H1 (cell line): ENCODE measurements around the gene SSPN. TPM values are rescaled to one million over a fixed set of nuclear protein-coding genes. Genes with fewer than 3 reads are reported as not detected.

Source experiments
- ATF3 ChIP-seq: IDR thresholded peaks from 2 replicates; pipeline ENCODE4 v1.6.1; 2011; ENCODE audit warnings: low read depth, mild to moderate bottlenecking, low read length; ENCODE audit not compliant: insufficient read depth
- CHD1 ChIP-seq: IDR thresholded peaks from 2 replicates; pipeline ENCODE4 v1.6.1; 2012; ENCODE audit warnings: low read depth, low read length, improper control_type of control experiment
- JUN ChIP-seq: IDR thresholded peaks from 2 replicates; pipeline ENCODE4 v1.6.1; 2011; ENCODE audit warnings: low read depth, mild to moderate bottlenecking, improper control_type of control experiment, low read length
- KDM5A ChIP-seq: fragments of 200-600 bp; IDR thresholded peaks from 2 replicates; pipeline ENCODE4 v1.7.1; 2012; ENCODE audit warnings: mild to moderate bottlenecking, low read length, inconsistent platforms, mixed read lengths
- SP1 ChIP-seq: IDR thresholded peaks from 2 replicates; pipeline ENCODE4 v1.6.1; 2011; ENCODE audit warnings: low read depth, low read length
- polyA plus RNA-seq, 7 experiments: library from polyadenylated mRNA; depleted of rRNA in 3 of 7; stranded (reverse) in 5 of 7; unstranded in 2 of 7; fragments of >200 nt in 5 of 7; fragments of 200-250 nt in 2 of 7; gene quantifications; 1 replicate in 5 of 7; 2 replicates in 1 of 7; 4 replicates in 1 of 7; pipeline versions ENCODE4 v1.2.1 to v1.2.3, GENCODE V29; 2011 to 2013; ENCODE audit warnings: missing spikeins in 2 of 7, mixed read lengths in 2 of 7
- total RNA-seq: library from RNA; stranded (reverse); fragmentation: NEBNext Ultra II Directional; extraction: Animal tissue kit (Norgen Biotek cat#: 25700); gene quantifications from 2 replicates; pipeline ENCODE4 v1.2.1, GENCODE V29; 2021
- TF ChIP-seq, protein P1 (sequence below): fragments of 300-600 bp; sonication (generic); IDR thresholded peaks from 2 replicates; pipeline ENCODE4 v1.7.1; 2012; ENCODE audit warnings: low read length, moderate library complexity, mild to moderate bottlenecking, inconsistent platforms; ENCODE audit not compliant: insufficient replicate concordance

SSPN gene
- total and polyA plus RNA-seq, 2 of the 8 experiments (the other 6 are each of a cell fraction or from before 2014, with no cell fraction given) = 0.86 to 1.8 TPM

- TF ChIP-seq, protein P1, sequence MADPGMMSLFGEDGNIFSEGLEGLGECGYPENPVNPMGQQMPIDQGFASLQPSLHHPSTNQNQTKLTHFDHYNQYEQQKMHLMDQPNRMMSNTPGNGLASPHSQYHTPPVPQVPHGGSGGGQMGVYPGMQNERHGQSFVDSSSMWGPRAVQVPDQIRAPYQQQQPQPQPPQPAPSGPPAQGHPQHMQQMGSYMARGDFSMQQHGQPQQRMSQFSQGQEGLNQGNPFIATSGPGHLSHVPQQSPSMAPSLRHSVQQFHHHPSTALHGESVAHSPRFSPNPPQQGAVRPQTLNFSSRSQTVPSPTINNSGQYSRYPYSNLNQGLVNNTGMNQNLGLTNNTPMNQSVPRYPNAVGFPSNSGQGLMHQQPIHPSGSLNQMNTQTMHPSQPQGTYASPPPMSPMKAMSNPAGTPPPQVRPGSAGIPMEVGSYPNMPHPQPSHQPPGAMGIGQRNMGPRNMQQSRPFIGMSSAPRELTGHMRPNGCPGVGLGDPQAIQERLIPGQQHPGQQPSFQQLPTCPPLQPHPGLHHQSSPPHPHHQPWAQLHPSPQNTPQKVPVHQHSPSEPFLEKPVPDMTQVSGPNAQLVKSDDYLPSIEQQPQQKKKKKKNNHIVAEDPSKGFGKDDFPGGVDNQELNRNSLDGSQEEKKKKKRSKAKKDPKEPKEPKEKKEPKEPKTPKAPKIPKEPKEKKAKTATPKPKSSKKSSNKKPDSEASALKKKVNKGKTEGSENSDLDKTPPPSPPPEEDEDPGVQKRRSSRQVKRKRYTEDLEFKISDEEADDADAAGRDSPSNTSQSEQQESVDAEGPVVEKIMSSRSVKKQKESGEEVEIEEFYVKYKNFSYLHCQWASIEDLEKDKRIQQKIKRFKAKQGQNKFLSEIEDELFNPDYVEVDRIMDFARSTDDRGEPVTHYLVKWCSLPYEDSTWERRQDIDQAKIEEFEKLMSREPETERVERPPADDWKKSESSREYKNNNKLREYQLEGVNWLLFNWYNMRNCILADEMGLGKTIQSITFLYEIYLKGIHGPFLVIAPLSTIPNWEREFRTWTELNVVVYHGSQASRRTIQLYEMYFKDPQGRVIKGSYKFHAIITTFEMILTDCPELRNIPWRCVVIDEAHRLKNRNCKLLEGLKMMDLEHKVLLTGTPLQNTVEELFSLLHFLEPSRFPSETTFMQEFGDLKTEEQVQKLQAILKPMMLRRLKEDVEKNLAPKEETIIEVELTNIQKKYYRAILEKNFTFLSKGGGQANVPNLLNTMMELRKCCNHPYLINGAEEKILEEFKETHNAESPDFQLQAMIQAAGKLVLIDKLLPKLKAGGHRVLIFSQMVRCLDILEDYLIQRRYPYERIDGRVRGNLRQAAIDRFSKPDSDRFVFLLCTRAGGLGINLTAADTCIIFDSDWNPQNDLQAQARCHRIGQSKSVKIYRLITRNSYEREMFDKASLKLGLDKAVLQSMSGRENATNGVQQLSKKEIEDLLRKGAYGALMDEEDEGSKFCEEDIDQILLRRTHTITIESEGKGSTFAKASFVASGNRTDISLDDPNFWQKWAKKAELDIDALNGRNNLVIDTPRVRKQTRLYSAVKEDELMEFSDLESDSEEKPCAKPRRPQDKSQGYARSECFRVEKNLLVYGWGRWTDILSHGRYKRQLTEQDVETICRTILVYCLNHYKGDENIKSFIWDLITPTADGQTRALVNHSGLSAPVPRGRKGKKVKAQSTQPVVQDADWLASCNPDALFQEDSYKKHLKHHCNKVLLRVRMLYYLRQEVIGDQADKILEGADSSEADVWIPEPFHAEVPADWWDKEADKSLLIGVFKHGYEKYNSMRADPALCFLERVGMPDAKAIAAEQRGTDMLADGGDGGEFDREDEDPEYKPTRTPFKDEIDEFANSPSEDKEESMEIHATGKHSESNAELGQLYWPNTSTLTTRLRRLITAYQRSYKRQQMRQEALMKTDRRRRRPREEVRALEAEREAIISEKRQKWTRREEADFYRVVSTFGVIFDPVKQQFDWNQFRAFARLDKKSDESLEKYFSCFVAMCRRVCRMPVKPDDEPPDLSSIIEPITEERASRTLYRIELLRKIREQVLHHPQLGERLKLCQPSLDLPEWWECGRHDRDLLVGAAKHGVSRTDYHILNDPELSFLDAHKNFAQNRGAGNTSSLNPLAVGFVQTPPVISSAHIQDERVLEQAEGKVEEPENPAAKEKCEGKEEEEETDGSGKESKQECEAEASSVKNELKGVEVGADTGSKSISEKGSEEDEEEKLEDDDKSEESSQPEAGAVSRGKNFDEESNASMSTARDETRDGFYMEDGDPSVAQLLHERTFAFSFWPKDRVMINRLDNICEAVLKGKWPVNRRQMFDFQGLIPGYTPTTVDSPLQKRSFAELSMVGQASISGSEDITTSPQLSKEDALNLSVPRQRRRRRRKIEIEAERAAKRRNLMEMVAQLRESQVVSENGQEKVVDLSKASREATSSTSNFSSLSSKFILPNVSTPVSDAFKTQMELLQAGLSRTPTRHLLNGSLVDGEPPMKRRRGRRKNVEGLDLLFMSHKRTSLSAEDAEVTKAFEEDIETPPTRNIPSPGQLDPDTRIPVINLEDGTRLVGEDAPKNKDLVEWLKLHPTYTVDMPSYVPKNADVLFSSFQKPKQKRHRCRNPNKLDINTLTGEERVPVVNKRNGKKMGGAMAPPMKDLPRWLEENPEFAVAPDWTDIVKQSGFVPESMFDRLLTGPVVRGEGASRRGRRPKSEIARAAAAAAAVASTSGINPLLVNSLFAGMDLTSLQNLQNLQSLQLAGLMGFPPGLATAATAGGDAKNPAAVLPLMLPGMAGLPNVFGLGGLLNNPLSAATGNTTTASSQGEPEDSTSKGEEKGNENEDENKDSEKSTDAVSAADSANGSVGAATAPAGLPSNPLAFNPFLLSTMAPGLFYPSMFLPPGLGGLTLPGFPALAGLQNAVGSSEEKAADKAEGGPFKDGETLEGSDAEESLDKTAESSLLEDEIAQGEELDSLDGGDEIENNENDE = no peak
- TF ChIP-seq KDM5A = no peak
- no peak for TF ChIP-seq SP1
- no peak for TF ChIP-seq ATF3
- no peak for TF ChIP-seq JUN
- no peak for TF ChIP-seq CHD1
Measured at GRCh38 chr12:26177283-26177682, 18.1 kb upstream of the SSPN start (continued).
